GM11168 (cell line): ENCODE data around the gene MEX3D.

Source experiments
- in situ Hi-C: fragments of 300-500 bp; cut with MboI; formaldehyde crosslinking; loops from one replicate; pipeline ENCODE4 v1.12.0; 2022; ENCODE audit warnings: low sequenced_read_pairs; ENCODE audit not compliant: unreplicated experiment

MEX3D gene

GRCh38 chr19:1575323-1576241 is 7.5 kb upstream of the MEX3D start:
- in situ Hi-C loops, result no loop called here

- in situ Hi-C loops, result no loop called here
Observed at GRCh38 chr19:1574354-1575136, 6.4 kb upstream of the MEX3D start.

- in situ Hi-C loops, result no loop called here
Observed at GRCh38 chr19:1572795-1573194, 4.7 kb upstream of the MEX3D start.

- in situ Hi-C loops, result no loop called here
Observed at GRCh38 chr19:1571358-1571757, 3.2 kb upstream of the MEX3D start.

- in situ Hi-C loops, result no loop called here
Observed at GRCh38 chr19:1570836-1571235, 2.7 kb upstream of the MEX3D start.

- in situ Hi-C loops, result no loop called here
Observed at GRCh38 chr19:1569997-1570396, 1.9 kb upstream of the MEX3D start.

GRCh38 chr19:1567848-1568227 is 287 bp downstream of the MEX3D start:
- in situ Hi-C loops, result no loop called here

GRCh38 chr19:1567116-1567847 is 843 bp downstream of the MEX3D start:
- in situ Hi-C loops, result no loop called here

- in situ Hi-C loops, result no loop called here
Observed at GRCh38 chr19:1566392-1567115, 1.6 kb downstream of the MEX3D start.

- in situ Hi-C loops, result no loop called here
Observed at GRCh38 chr19:1563251-1563650, 4.9 kb downstream of the MEX3D start.

- in situ Hi-C loops, result no loop called here
Observed at GRCh38 chr19:1561236-1561842, 6.8 kb downstream of the MEX3D start.

GRCh38 chr19:1560286-1560882 is 7.7 kb downstream of the MEX3D start:
- in situ Hi-C loops, result no loop called here

GRCh38 chr19:1558552-1558951 is 9.6 kb downstream of the MEX3D start:
- in situ Hi-C loops, result no loop called here

GRCh38 chr19:1556390-1557070 is 11.6 kb downstream of the MEX3D start:
- in situ Hi-C loops, result no loop called here

- in situ Hi-C loops, result no loop called here
Observed at GRCh38 chr19:1555487-1556389, 12.4 kb downstream of the MEX3D start.

- in situ Hi-C loops, result no loop called here
Observed at GRCh38 chr19:1554968-1555367, 13.2 kb downstream of the MEX3D start.

GRCh38 chr19:1553415-1553814 is 14.7 kb downstream of the MEX3D start:
- in situ Hi-C loops, result no loop called here
